Common myeloid progenitor, CD34-positive (primary cell): ENCODE measurements around the gene RAF1.

Experiments used
- CTCF ChIA-PET: fragments of 350-600 bp; sonication (Branson Sonifier 250); formaldehyde crosslinking; loops from one replicate; lab custom pipeline; 2021; ENCODE audit warnings: antibody characterized with exemption; lab: Charles Lee
- POLR2A ChIA-PET: fragments of 350-600 bp; sonication (Branson Sonifier 250); formaldehyde crosslinking; loops from one replicate; lab custom pipeline; 2021; ENCODE audit warnings: antibody characterized with exemption; lab: Charles Lee
- DNase-seq, 3 donors: peaks; one replicate each; pipeline versions ENCODE4 v3.0.0 to v3.0.0-alpha.2; 2013
- H3K27ac ChIP-seq, 2 experiments: 1 replicate in 1 of 2; 2 replicates in 1 of 2; pipeline ENCODE4 v1.7.0; 2013; ENCODE audit warnings: inconsistent platforms in 2 of 2, low read length in 2 of 2, mild to moderate bottlenecking in 2 of 2, low read depth in 1 of 2, moderate library complexity in 1 of 2; ENCODE audit not compliant: severe bottlenecking in 2 of 2, insufficient read depth in 1 of 2, poor library complexity in 1 of 2
- H3K27me3 ChIP-seq, 5 experiments: replicated peaks in 2 of 5; 1 replicate in 3 of 5; 2 replicates in 2 of 5; pipeline versions ENCODE4 v1.6.1 to v1.7.0; 2013; ENCODE audit warnings: low read length in 4 of 5, mild to moderate bottlenecking in 2 of 5, moderate library complexity in 2 of 5, inconsistent platforms in 1 of 5; ENCODE audit not compliant: insufficient read depth in 5 of 5, control insufficient read depth in 4 of 5
- H3K36me3 ChIP-seq, 4 experiments: 1 replicate in 2 of 4; 2 replicates in 2 of 4; pipeline versions ENCODE4 v1.6.1 to v1.7.0; 2013; ENCODE audit warnings: low read length in 3 of 4, control low read depth in 1 of 4, mild to moderate bottlenecking in 1 of 4; ENCODE audit not compliant: control insufficient read depth in 4 of 4, insufficient read depth in 4 of 4
- H3K4me1 ChIP-seq, 4 experiments: 1 replicate in 3 of 4; 2 replicates in 1 of 4; pipeline versions ENCODE4 v1.6.1 to v1.7.1; 2013; ENCODE audit warnings: low read length in 3 of 4, mild to moderate bottlenecking in 3 of 4, control low read depth in 1 of 4, inconsistent platforms in 1 of 4, moderate library complexity in 1 of 4; ENCODE audit not compliant: control insufficient read depth in 4 of 4, insufficient read depth in 4 of 4; ENCODE audit errors: control extremely low read depth in 1 of 4
- H3K4me3 ChIP-seq, 7 experiments: 1 replicate in 4 of 7; 2 replicates in 3 of 7; pipeline versions ENCODE4 v1.5.1 to v1.7.0; 2013; ENCODE audit warnings: mild to moderate bottlenecking in 7 of 7, low read length in 6 of 7, moderate library complexity in 6 of 7, inconsistent platforms in 2 of 7, low read depth in 2 of 7, control low read depth in 1 of 7; ENCODE audit not compliant: insufficient read depth in 4 of 7, control insufficient read depth in 1 of 7; ENCODE audit errors: extremely low read depth in 1 of 7
- H3K9me3 ChIP-seq, 5 experiments: 1 replicate in 4 of 5; 2 replicates in 1 of 5; pipeline versions ENCODE4 v1.6.1 to v1.7.1; 2013; ENCODE audit warnings: low read length in 4 of 5, mild to moderate bottlenecking in 2 of 5, inconsistent platforms in 1 of 5, low read depth in 1 of 5, moderate library complexity in 1 of 5; ENCODE audit not compliant: control insufficient read depth in 4 of 5, insufficient read depth in 2 of 5; ENCODE audit errors: control extremely low read depth in 1 of 5
- WGBS: methylation state at CpG from one replicate; pipeline ENCODE4 v1.1.5; 2013; ENCODE audit not compliant: insufficient coverage; 5-methylcytosine and 5-hydroxymethylcytosine counted together

RAF1 gene

DNA sequence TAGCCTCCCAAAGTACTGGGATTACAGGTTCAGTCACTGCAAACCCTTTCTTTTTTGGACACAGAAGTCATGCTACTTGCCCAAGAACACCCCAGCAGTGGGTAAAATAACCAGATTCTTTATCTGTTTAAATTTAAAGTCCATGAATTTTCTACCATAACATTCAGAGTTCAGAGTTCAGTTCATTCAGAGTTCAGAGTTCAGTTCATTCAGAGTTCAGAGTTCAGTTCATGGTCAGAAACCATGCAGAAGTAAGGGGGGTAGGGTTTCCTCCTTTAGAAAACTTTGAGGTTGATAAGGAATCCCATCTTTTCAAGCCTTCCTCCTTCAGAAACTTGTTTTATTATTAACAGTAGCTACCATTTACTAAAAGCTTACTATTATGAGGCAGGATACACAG is 43.2 kb downstream of the RAF1 start:
- DNase-seq, result no peak
- Histone ChIP-seq H3K27ac (no peak overlapping the region), H3K27me3 (no peaks in the 10 kb centered on the region), H3K9me3 (no peaks in the 10 kb centered on the region), H3K4me3 (no peak overlapping the region), H3K4me1 (peaks cover 4 to 9% (median 8%) of the 10 kb centered on the region in 4 experiments), H3K36me3 (peaks cover 4 to 18% (median 14%) of the 10 kb centered on the region in 4 experiments)
- ChIA-PET POLR2A (interaction anchor here (0.6 kb wide), 1 partner anchor 15 kb away, joined by 3 read pairs; no protein-coding TSS in a partner anchor), CTCF (interaction anchor here (1.7 kb wide), 1 partner anchor 15 kb away, joined by 4 read pairs; no protein-coding TSS in a partner anchor)

DNA sequence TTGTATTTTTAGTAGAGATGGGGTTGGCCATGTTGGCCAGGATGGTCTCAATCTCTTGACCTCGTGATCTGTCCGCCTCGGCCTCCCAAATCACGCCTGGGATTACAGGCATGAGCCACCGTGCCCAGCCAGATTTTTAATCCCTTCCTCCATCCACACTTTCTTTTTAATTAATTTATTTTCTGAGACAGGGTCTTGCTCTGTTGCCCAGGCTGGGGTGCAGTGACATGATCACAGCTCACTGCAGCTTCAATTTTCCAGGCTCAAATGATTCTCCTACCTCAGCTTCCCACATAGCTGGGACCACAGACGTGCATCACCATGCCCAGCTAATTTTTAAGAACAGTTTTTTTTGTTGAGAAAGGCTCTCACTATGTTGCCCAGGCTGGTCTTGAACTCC is 43.6 kb downstream of the RAF1 start:
- no peak overlapping the region for H3K27ac ChIP-seq
- no peaks in the 10 kb centered on the region for H3K9me3 ChIP-seq
- CTCF ChIA-PET, result interaction anchor here (1.7 kb wide), 1 partner anchor 15 kb away, joined by 4 read pairs; no protein-coding TSS in a partner anchor
- H3K36me3 ChIP-seq, result peaks cover 6 to 18% (median 17%) of the 10 kb centered on the region in 4 experiments
- no peak for DNase-seq
- H3K27me3 ChIP-seq, result no peaks in the 10 kb centered on the region
- POLR2A ChIA-PET, result no interaction called here
- WGBS, result 97% methylated on average over 5 of the region's 6 CpGs
- peaks cover 2 to 8% (median 4%) of the 10 kb centered on the region in 4 experiments for H3K4me1 ChIP-seq
- no peak overlapping the region for H3K4me3 ChIP-seq

DNA sequence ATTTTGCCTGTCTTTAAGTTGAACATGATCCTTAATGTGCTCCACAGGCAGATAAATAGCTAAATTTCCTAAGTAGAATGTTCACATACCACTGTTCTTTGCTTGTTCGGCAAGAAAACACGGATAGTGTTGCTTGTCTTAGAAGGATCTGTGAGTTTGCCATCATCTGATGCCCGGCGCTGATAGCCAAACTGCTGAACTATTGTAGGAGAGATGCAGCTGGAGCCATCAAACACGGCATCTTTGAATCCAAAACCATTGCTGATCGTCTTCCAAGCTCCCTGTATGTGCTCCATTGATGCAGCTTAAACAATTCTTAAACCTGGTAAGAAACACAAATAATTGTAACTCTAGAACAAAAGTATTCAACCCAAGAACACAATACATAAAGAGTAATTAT is 45.5 kb downstream of the RAF1 start:
- no peaks in the 10 kb centered on the region for H3K27me3 ChIP-seq
- peaks cover 0 to 5% (median 3%) of the 10 kb centered on the region in 4 experiments for H3K4me1 ChIP-seq
- no peaks in the 10 kb centered on the region for H3K9me3 ChIP-seq
- ChIA-PET CTCF (interaction anchor here (0.7 kb wide), 1 partner anchor 139 kb away, joined by 3 read pairs; no protein-coding TSS in a partner anchor), POLR2A (interaction anchor here (0.6 kb wide), 1 partner anchor 57 kb away, joined by 5 read pairs; no protein-coding TSS in a partner anchor)
- H3K4me3 ChIP-seq, result no peak overlapping the region
- no peak overlapping the region for H3K27ac ChIP-seq
- WGBS, result 100% methylated on average over 4 of the region's 6 CpGs
- DNase-seq, result no peak
- peaks cover 7 to 28% (median 23%) of the 10 kb centered on the region in 4 experiments for H3K36me3 ChIP-seq

DNA sequence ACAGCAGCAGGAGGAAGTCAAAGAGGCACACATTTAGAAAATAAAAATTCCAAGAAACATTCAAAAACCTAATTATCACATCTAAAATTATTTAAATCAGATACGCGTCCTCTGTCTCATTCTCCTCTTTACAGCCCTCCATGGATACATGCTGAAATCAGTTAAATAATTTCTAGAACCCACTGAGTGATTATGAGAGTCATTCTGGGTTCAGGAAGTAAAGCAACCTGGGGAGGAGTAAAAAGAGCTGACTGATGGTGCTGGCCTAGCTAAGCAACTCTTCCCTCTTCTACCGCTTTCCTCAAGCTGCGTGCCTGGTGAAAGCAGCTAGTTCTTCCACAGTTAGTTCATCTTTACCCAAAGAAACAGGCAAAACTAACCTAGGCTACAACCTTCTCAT is 48.7 kb downstream of the RAF1 start:
- no peaks in the 10 kb centered on the region for H3K27me3 ChIP-seq
- peaks cover 9 to 42% (median 34%) of the 10 kb centered on the region in 4 experiments for H3K36me3 ChIP-seq
- DNase-seq, result no peak
- POLR2A ChIA-PET, result no interaction called here
- H3K9me3 ChIP-seq, result no peaks in the 10 kb centered on the region
- no peak overlapping the region for H3K4me3 ChIP-seq
- H3K27ac ChIP-seq, result peak overlapping the region in 1 of 2 experiments; percentile 29
- CTCF ChIA-PET, result interaction anchor here (1.2 to 1.8 kb wide), 4 partner anchors 18 to 91 kb away, joined by 3 to 7 read pairs (median 4); no protein-coding TSS in a partner anchor
- peaks cover 0 to 6% (median 4%) of the 10 kb centered on the region in 4 experiments for H3K4me1 ChIP-seq
- 100% methylated on average over 1 of the region's 4 CpGs for WGBS

DNA sequence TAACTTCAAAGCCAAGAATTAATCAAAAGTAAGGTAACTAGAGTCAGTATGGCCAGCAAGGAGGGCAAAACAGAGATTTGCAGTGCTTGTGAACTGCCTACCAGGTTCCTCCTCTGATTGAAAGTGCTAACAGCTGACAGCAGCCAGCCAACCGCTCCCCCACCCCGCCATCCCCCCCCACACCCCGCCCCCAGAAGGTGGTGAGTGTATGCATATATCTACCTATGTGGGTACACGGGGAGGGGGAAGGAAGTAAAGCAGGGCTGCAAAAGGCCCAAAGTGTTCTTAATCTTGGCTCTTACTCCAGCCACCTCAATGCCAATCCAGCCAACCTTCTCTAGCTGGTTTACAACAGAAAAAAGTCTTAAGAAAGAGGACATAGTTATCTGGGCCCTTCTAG is 50.7 kb downstream of the RAF1 start:
- WGBS, result no CpG with 5 or more reads among the region's 4 CpGs
- H3K4me3 ChIP-seq, result no peak overlapping the region
- H3K9me3 ChIP-seq, result no peaks in the 10 kb centered on the region
- peak in 1 of 3 donors; percentile 8 for DNase-seq
- no peaks in the 10 kb centered on the region for H3K27me3 ChIP-seq
- H3K36me3 ChIP-seq, result peaks cover 16 to 55% (median 39%) of the 10 kb centered on the region in 4 experiments
- ChIA-PET CTCF (interaction anchor here (1.0 to 1.4 kb wide), 3 partner anchors 34 to 478 kb away, joined by 3 read pairs; no protein-coding TSS in a partner anchor), POLR2A (no interaction called here)
- no peak overlapping the region for H3K27ac ChIP-seq
- peaks cover 0 to 6% (median 4%) of the 10 kb centered on the region in 4 experiments for H3K4me1 ChIP-seq

DNA sequence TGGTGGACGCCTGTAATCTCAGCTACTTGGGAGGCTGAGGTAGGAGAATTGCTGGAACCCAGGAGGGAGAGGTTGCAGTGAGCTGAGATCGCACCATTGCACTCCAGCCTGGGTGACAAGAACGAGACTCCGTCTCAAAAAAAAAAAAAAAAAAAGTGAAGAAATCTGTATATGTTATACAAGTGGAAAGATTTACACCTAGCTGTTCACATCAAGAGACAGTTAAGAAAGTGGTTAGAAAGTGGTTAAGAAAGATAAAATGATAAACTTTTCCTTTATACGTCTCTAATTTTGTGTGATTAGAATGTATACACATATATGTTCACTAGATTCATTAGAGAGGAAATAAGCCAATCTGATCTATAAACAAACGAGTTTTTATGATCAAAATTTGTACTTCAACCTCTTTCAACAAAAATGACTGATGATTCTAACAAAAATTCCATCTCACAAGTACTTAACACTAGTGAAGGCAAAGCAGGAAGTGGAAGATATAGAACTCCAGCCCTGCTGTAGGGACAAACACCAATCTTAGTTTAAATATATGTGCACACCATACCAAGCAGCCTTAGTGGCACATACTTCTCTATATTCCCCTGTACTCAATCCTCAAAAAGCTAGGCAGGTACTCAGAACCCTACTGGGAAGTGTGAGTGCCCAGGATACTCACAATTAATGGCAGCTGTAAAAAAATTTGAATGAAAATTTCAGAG is 51.2 kb downstream of the RAF1 start:
- no peaks in the 10 kb centered on the region for H3K9me3 ChIP-seq
- DNase-seq, result no peak
- H3K4me3 ChIP-seq, result no peak overlapping the region
- peaks cover 0 to 6% (median 4%) of the 10 kb centered on the region in 4 experiments for H3K4me1 ChIP-seq
- POLR2A ChIA-PET, result interaction anchor here (0.7 kb wide), 1 partner anchor 65 kb away, joined by 5 read pairs; no protein-coding TSS in a partner anchor
- 100% methylated on average over 1 of the region's 6 CpGs for WGBS
- no peak overlapping the region for H3K27ac ChIP-seq
- CTCF ChIA-PET, result interaction anchor here (0.8 to 1.4 kb wide), 3 partner anchors 34 to 478 kb away, joined by 3 to 4 read pairs (median 3); no protein-coding TSS in a partner anchor
- peaks cover 17 to 57% (median 40%) of the 10 kb centered on the region in 4 experiments for H3K36me3 ChIP-seq
- no peaks in the 10 kb centered on the region for H3K27me3 ChIP-seq

DNA sequence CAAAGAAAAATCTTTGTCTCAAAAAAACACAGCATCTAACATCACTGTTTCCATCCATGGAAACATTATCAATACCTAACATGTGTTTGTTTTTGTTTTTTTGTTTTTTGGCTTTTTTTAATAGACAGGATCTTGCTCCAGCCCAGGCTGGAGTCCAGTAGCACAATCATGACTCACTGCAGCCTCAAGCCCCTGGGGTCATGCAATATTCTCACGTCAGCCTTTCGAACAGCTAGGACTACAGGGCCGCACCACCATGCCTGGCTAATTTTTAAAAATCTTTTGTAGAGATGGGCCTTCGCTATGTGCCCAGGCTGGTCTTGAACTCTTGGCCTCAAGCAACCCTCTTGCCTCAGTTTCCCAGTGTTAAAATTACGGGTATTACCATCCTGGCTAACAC is 52.8 kb downstream of the RAF1 start:
- H3K36me3 ChIP-seq, result peaks cover 15 to 60% (median 39%) of the 10 kb centered on the region in 4 experiments
- POLR2A ChIA-PET, result no interaction called here

More for the DNA sequence above, 52.8 kb downstream of the RAF1 start:
- Histone ChIP-seq H3K9me3 (no peaks in the 10 kb centered on the region), H3K4me3 (no peak overlapping the region), H3K27me3 (no peaks in the 10 kb centered on the region), H3K27ac (no peak overlapping the region), H3K4me1 (peaks cover 0 to 6% (median 4%) of the 10 kb centered on the region in 4 experiments)
- DNase-seq, result no peak
- CTCF ChIA-PET, result interaction anchor here (1.1 to 1.4 kb wide), 4 partner anchors 9 to 14 kb away, joined by 3 to 6 read pairs (median 5); no protein-coding TSS in a partner anchor
- 80% methylated on average over 5 of the region's 5 CpGs for WGBS
